HCT116 (cell line): ENCODE measurements around the gene CAMKMT. TPM values are rescaled to one million over a fixed set of nuclear protein-coding genes. Genes with fewer than 3 reads are reported as not detected.
"Not testable (repeated sequence)": the region's sequence is repeated elsewhere in the genome, so short reads cannot be mapped to it uniquely, and the experiment has no call there.

Experiments used
- ATAC-seq: fragments of 200-7000 bp; cut with Tn5 transposase; 2 replicates; pipeline ENCODE4 v1.9.1; 2020; ENCODE audit warnings: mild to moderate bottlenecking, moderate library complexity
- BruUV-seq: library from RNA; stranded (reverse); fragments of 400-500 nt; replicated peaks from 2 replicates; lab custom pipeline; 2021; lab: Mats Ljungman, UMichigan
- CTCF ChIA-PET: fragments of 300-600 bp; sonication (Branson Sonifier 250); formaldehyde crosslinking; loops from one replicate; lab custom pipeline; 2021; ENCODE audit warnings: antibody characterized with exemption; lab: Charles Lee
- POLR2A ChIA-PET: fragments of 300-600, 350-600 bp; sonication (Branson Sonifier 250); formaldehyde crosslinking; loops from one replicate; lab custom pipeline; 2021; ENCODE audit warnings: antibody characterized with exemption; lab: Charles Lee
- RAD21 ChIA-PET, 2 experiments: fragments of 300-600 bp; sonication (Branson Sonifier 250); formaldehyde crosslinking; loops; one replicate each; lab custom pipeline; 2023; ENCODE audit warnings: low total read pairs in 2 of 2; ENCODE audit not compliant: uncharacterized antibody in 2 of 2, unreplicated experiment in 2 of 2, low non-redundant PET in 1 of 2; lab: Charles Lee
- DNase-seq: peaks from one replicate; pipeline ENCODE4 v3.0.0-alpha.2; 2010; ENCODE audit warnings: low read depth, low spot score
- H2AFZ ChIP-seq: fragments of 200-600 bp; shearing (Covaris generic), sonication (generic); 2 replicates; pipeline ENCODE4 v1.6.1; 2017; ENCODE audit warnings: low read depth, mixed run types, mixed read lengths, antibody characterized with exemption, low read length; ENCODE audit not compliant: poor library complexity, severe bottlenecking
- H3K27ac ChIP-seq: 2 replicates; pipeline ENCODE4 v1.5.1; 2012; ENCODE audit warnings: low read depth, low read length
- H3K27me3 ChIP-seq: fragments of 200-600 bp; sonication (generic); 2 replicates; pipeline ENCODE4 v1.6.1; 2016; ENCODE audit warnings: mixed run types, low read length, mixed read lengths; ENCODE audit not compliant: insufficient read depth
- H3K36me3 ChIP-seq, 2 experiments: fragments of 200-500 bp in 1 of 2; fragments of 200-600 bp in 1 of 2; sonication (Bioruptor generic) in 1 of 2; sonication (generic) in 1 of 2; 2 replicates each; pipeline versions ENCODE4 v1.5.1 to v1.6.1; 2014 to 2016; ENCODE audit warnings: low read length in 2 of 2, inconsistent platforms in 1 of 2, mixed read lengths in 1 of 2, mixed run types in 1 of 2; ENCODE audit not compliant: insufficient read depth in 2 of 2, control insufficient read depth in 1 of 2
- H3K4me1 ChIP-seq, 2 experiments: fragments of 200-600 bp in 1 of 2; sonication (generic) in 1 of 2; 2 replicates each; pipeline versions ENCODE4 v1.5.1 to v1.6.1; 2012 to 2017; ENCODE audit warnings: low read length in 2 of 2, inconsistent platforms in 1 of 2, mild to moderate bottlenecking in 1 of 2, mixed read lengths in 1 of 2, mixed run types in 1 of 2, moderate library complexity in 1 of 2; ENCODE audit not compliant: insufficient read depth in 2 of 2, control insufficient read depth in 1 of 2
- H3K4me2 ChIP-seq: fragments of 200-600 bp; sonication (generic); 2 replicates; pipeline ENCODE4 v1.6.1; 2017; ENCODE audit warnings: mixed run types, low read length, mixed read lengths
- H3K4me3 ChIP-seq, 2 experiments: fragments of 200-600 bp in 1 of 2; sonication (generic) in 1 of 2; replicated peaks in 1 of 2; 2 replicates each; pipeline ENCODE4 v1.5.1; 2011 to 2016; ENCODE audit warnings: low read length in 2 of 2, control low read depth in 1 of 2, low read depth in 1 of 2, mild to moderate bottlenecking in 1 of 2, mixed read lengths in 1 of 2, mixed run types in 1 of 2
- H3K79me2 ChIP-seq: fragments of 200-600 bp; sonication (generic); 2 replicates; pipeline ENCODE4 v1.6.1; 2017; ENCODE audit warnings: mild to moderate bottlenecking, mixed run types, low read length, moderate library complexity, mixed read lengths; ENCODE audit not compliant: insufficient read depth
- H3K9ac ChIP-seq: fragments of 200-600 bp; sonication (generic); 2 replicates; pipeline ENCODE4 v1.6.1; 2016; ENCODE audit warnings: low read length, mixed read lengths
- H3K9me2 ChIP-seq: fragments of 200-600 bp; sonication (generic), shearing (Covaris generic); 2 replicates; pipeline ENCODE4 v1.6.1; 2017; ENCODE audit warnings: mixed run types, mild to moderate bottlenecking, moderate library complexity; ENCODE audit not compliant: insufficient read depth
- H3K9me3 ChIP-seq, 2 experiments: fragments of 200-500 bp in 1 of 2; fragments of 200-600 bp in 1 of 2; sonication (Bioruptor generic) in 1 of 2; sonication (generic) in 1 of 2; 2 replicates each; pipeline ENCODE4 v1.6.1; 2014 to 2017; ENCODE audit warnings: low read length in 2 of 2, mixed read lengths in 2 of 2, inconsistent platforms in 1 of 2, low read depth in 1 of 2, mild to moderate bottlenecking in 1 of 2, mixed run types in 1 of 2, moderate library complexity in 1 of 2; ENCODE audit not compliant: control insufficient read depth in 1 of 2, insufficient read depth in 1 of 2
- H4K20me1 ChIP-seq: fragments of 200-600 bp; sonication (generic), shearing (Covaris generic); 2 replicates; pipeline ENCODE4 v1.6.1; 2017; ENCODE audit warnings: mixed run types, mild to moderate bottlenecking, moderate library complexity; ENCODE audit not compliant: insufficient read depth
- ELF1 ChIP-seq: IDR thresholded peaks from 2 replicates; pipeline ENCODE4 v1.6.1; 2012; ENCODE audit warnings: low read depth, borderline replicate concordance
- EZH2 ChIP-seq: fragments of 200-600 bp; sonication (generic); IDR thresholded peaks from 2 replicates; pipeline ENCODE4 v1.6.1; 2017; ENCODE audit warnings: antibody characterized with exemption, mixed run types
- EZH2phosphoT487 ChIP-seq: fragments of 200-600 bp; IDR thresholded peaks from 2 replicates; pipeline ENCODE4 v1.6.1; 2018; ENCODE audit warnings: antibody characterized with exemption, borderline replicate concordance
- JUND ChIP-seq: IDR thresholded peaks from 2 replicates; pipeline ENCODE4 v1.6.1; 2012
- POLR2A ChIP-seq: IDR thresholded peaks from 2 replicates; pipeline ENCODE4 v1.7.0; 2011; ENCODE audit warnings: borderline replicate concordance; ENCODE audit not compliant: insufficient read depth, insufficient read length; ENCODE audit errors: extremely low read depth
- POLR2AphosphoS5 ChIP-seq: IDR thresholded peaks from 2 replicates; pipeline ENCODE4 v1.6.1; 2011; ENCODE audit warnings: mild to moderate bottlenecking, low read depth, low read length, moderate library complexity
- RAD21 ChIP-seq: IDR thresholded peaks from 2 replicates; pipeline ENCODE4 v1.6.1; 2012; ENCODE audit warnings: low read depth, mild to moderate bottlenecking
- SIN3A ChIP-seq: IDR thresholded peaks from 2 replicates; pipeline ENCODE4 v1.6.1; 2012; ENCODE audit warnings: low read depth
- SP1 ChIP-seq: IDR thresholded peaks from 2 replicates; pipeline ENCODE4 v1.6.1; 2012; ENCODE audit warnings: low read depth
- TCF7L2 ChIP-seq: IDR thresholded peaks from 2 replicates; pipeline ENCODE4 v1.7.0; 2011; ENCODE audit warnings: borderline replicate concordance, inconsistent platforms; ENCODE audit not compliant: insufficient read depth, insufficient read length; ENCODE audit errors: extremely low read depth
- ZFX ChIP-seq: fragments of 450-650 bp; IDR thresholded peaks from 2 replicates; pipeline ENCODE4 v1.6.1; 2017
- ZNF274 ChIP-seq: fragments of 200-500 bp; sonication (Bioruptor generic); IDR thresholded peaks from 2 replicates; pipeline ENCODE4 v1.6.1; 2014; ENCODE audit warnings: mild to moderate bottlenecking, low read depth, low read length, inconsistent platforms
- intact Hi-C: fragments of 100-400 bp; cut with micrococcal nuclease; formaldehyde crosslinking; loops from 2 replicates; pipeline ENCODE4 v1.10.0; 2022
- total RNA-seq: library from RNA; stranded (reverse); gene quantifications from one replicate; pipeline ENCODE4 v1.2.1, GENCODE V29; 2021; ENCODE audit not compliant: unreplicated experiment
- TF ChIP-seq, protein P1 (sequence below), 3 experiments: fragments of 200-600 bp in 1 of 3; sonication (generic) in 1 of 3; IDR thresholded peaks in 2 of 3; conservative IDR thresholded peaks in 1 of 3; 2 replicates each; pipeline ENCODE4 v1.5.1; 2012 to 2017; ENCODE audit warnings: low read depth in 2 of 3, low read length in 2 of 3, antibody characterized with exemption in 1 of 3, borderline replicate concordance in 1 of 3, control low read depth in 1 of 3, mild to moderate bottlenecking in 1 of 3, mixed read lengths in 1 of 3, mixed run types in 1 of 3, moderate library complexity in 1 of 3; ENCODE audit not compliant: insufficient read depth in 1 of 3
- TF ChIP-seq, protein P2 (sequence below): IDR thresholded peaks from 2 replicates; pipeline ENCODE4 v1.6.1; 2012; ENCODE audit warnings: low read depth
- TF ChIP-seq, protein P3 (sequence below): IDR thresholded peaks from 2 replicates; pipeline ENCODE4 v1.6.1; 2012

Gene CAMKMT
- total RNA-seq, 1 experiment from 2014 or later, result 10.6 TPM

DNA sequence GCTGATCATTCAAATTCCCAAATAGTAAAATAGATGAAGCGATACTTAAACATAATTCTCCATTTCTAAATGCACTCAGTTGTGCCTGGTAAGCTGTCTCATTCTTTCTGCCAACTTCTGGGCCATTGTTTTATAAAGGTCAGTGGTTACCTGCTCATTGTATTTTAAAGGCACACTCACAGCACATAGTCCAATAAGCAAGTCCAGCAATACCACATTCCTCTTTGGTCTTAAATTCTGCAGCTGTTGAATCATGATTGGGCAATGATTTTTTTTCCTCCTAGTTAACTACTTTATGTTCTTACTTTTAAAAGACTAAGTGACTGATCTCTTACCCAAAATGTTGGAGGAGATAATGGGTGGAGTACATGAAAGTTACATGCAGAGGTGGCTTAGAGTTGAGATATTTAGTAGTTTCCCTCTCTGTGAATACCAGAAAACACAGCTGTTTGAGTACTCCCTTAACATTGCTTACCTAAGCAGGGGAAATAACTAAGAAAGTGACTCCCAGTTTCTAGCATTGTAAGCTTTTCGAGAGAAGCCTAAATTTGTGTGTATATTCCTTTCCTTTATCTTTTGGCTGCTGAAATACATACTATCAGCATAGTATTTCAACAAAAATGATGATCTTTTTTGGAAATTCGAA lies 220.7 kb downstream of the CAMKMT start:
- intact Hi-C loops, result no loop called here
- no peaks in the 10 kb centered on the region for H3K27me3 ChIP-seq
- ATAC-seq (no peak), DNase-seq (no peak)
- no peaks in the 10 kb centered on the region for H3K9me3 ChIP-seq
- no peak overlapping the region for H3K9ac ChIP-seq
- no peaks in the 10 kb centered on the region for H3K9me2 ChIP-seq
- ChIA-PET POLR2A (no interaction called here), CTCF (no interaction called here), RAD21 (no interaction called here)
- no peak overlapping the region for H2AFZ ChIP-seq
- H3K79me2 ChIP-seq, result no peaks in the 10 kb centered on the region
- no peak overlapping the region for H3K4me3 ChIP-seq
- no peaks in the 10 kb centered on the region for H3K36me3 ChIP-seq
- TF ChIP-seq TCF7L2 (no peak), SP1 (no peak), RAD21 (no peak), POLR2A (no peak), EZH2phosphoT487 (no peak), JUND (no peak), EZH2 (no peak), ZFX (no peak), ZNF274 (no peak), SIN3A (no peak), POLR2AphosphoS5 (no peak), ELF1 (no peak)
- TF ChIP-seq, protein P1, sequence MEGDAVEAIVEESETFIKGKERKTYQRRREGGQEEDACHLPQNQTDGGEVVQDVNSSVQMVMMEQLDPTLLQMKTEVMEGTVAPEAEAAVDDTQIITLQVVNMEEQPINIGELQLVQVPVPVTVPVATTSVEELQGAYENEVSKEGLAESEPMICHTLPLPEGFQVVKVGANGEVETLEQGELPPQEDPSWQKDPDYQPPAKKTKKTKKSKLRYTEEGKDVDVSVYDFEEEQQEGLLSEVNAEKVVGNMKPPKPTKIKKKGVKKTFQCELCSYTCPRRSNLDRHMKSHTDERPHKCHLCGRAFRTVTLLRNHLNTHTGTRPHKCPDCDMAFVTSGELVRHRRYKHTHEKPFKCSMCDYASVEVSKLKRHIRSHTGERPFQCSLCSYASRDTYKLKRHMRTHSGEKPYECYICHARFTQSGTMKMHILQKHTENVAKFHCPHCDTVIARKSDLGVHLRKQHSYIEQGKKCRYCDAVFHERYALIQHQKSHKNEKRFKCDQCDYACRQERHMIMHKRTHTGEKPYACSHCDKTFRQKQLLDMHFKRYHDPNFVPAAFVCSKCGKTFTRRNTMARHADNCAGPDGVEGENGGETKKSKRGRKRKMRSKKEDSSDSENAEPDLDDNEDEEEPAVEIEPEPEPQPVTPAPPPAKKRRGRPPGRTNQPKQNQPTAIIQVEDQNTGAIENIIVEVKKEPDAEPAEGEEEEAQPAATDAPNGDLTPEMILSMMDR (IDR thresholded peaks at IDR 0.05 in 2 of 3, conservative IDR thresholded peaks at IDR 0.05 in 1 of 3; ENCODE audit: borderline replicate concordance in 1 of 3, insufficient read depth in 1 of 3, low read depth in 2 of 3, low read length in 2 of 3), result no peak
- TF ChIP-seq, protein P2, sequence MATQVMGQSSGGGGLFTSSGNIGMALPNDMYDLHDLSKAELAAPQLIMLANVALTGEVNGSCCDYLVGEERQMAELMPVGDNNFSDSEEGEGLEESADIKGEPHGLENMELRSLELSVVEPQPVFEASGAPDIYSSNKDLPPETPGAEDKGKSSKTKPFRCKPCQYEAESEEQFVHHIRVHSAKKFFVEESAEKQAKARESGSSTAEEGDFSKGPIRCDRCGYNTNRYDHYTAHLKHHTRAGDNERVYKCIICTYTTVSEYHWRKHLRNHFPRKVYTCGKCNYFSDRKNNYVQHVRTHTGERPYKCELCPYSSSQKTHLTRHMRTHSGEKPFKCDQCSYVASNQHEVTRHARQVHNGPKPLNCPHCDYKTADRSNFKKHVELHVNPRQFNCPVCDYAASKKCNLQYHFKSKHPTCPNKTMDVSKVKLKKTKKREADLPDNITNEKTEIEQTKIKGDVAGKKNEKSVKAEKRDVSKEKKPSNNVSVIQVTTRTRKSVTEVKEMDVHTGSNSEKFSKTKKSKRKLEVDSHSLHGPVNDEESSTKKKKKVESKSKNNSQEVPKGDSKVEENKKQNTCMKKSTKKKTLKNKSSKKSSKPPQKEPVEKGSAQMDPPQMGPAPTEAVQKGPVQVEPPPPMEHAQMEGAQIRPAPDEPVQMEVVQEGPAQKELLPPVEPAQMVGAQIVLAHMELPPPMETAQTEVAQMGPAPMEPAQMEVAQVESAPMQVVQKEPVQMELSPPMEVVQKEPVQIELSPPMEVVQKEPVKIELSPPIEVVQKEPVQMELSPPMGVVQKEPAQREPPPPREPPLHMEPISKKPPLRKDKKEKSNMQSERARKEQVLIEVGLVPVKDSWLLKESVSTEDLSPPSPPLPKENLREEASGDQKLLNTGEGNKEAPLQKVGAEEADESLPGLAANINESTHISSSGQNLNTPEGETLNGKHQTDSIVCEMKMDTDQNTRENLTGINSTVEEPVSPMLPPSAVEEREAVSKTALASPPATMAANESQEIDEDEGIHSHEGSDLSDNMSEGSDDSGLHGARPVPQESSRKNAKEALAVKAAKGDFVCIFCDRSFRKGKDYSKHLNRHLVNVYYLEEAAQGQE, result no peak
- TF ChIP-seq, protein P3, sequence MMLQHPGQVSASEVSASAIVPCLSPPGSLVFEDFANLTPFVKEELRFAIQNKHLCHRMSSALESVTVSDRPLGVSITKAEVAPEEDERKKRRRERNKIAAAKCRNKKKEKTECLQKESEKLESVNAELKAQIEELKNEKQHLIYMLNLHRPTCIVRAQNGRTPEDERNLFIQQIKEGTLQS, result no peak
- H4K20me1 ChIP-seq, result no peaks in the 10 kb centered on the region
- no peak overlapping the region for H3K4me2 ChIP-seq
- no peak overlapping the region for H3K27ac ChIP-seq
- no peaks in the 10 kb centered on the region for H3K4me1 ChIP-seq
- BruUV-seq, result no TSS peak

DNA sequence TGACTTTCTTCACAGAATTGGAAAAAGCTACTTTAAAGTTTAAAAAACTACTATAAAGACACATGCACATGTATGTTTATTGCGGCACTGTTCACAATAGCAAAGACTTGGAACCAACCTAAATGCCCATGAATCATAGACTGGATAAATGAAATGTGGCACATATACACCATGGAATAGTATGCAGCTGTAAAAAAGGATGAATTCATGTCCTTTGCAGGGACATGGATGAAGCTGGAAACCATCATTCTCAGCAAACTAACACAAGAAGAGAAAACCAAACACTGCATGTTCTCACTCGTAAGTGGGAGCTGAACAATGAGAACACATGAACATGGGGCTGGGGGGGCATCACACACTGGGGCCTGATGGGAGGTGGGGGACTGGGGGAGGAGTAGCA lies 233.9 kb downstream of the CAMKMT start:
- RAD21 ChIA-PET, ATAC-seq, H3K36me3 ChIP-seq, H2AFZ ChIP-seq, H3K4me3 ChIP-seq, H3K4me2 ChIP-seq, H3K27me3 ChIP-seq, H3K9me3 ChIP-seq, CTCF ChIA-PET, H3K4me1 ChIP-seq, H3K79me2 ChIP-seq, DNase-seq, intact Hi-C loops, BruUV-seq, H3K9me2 ChIP-seq, H3K27ac ChIP-seq, H3K9ac ChIP-seq, POLR2A ChIA-PET, H4K20me1 ChIP-seq: not testable (repeated sequence)
